HL-60/S4 treated with retinoic acid at 250 ng/mL for 4 days and 3 days (cell line): Measurements from ENCODE around the gene CCDC112.

Experiments
- in situ Hi-C: fragments of 300-500 bp; cut with MboI; formaldehyde crosslinking; loops from 2 replicates; pipeline ENCODE4 v1.7.0; 2022; ENCODE audit warnings: low sequenced_read_pairs

Gene CCDC112

GRCh38 chr5:115319007-115319406 is 22.6 kb upstream of the CCDC112 start:
- in situ Hi-C loops = loop anchor here (10.0 kb wide), 1 partner anchor 276 kb away; no protein-coding TSS in a partner anchor

DNA sequence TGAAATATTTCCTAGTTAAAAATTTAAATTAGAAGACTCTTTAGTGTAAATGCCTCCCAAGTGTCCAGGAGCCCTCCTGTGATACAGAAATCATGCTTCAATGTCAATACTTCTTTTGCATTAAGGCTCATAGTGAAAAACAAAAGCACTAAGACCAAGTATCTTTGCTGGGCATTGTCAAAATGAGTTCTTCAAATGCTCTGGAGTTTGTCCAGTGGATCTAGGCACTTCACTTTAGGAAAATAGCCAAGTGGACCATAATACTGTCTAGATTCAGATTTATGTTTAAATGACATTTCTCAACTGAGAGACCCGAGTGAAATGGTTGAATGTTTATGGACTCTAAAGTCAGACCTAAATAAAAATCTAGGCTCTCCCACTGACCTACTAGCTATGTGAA is 21.3 kb upstream of the CCDC112 start:
- in situ Hi-C loops = loop anchor here (10.0 kb wide), 1 partner anchor 277 kb away; no protein-coding TSS in a partner anchor

GRCh38 chr5:115317320-115317719 is 20.9 kb upstream of the CCDC112 start:
- in situ Hi-C loops = loop anchor here (10.0 kb wide), 1 partner anchor 277 kb away; no protein-coding TSS in a partner anchor

DNA sequence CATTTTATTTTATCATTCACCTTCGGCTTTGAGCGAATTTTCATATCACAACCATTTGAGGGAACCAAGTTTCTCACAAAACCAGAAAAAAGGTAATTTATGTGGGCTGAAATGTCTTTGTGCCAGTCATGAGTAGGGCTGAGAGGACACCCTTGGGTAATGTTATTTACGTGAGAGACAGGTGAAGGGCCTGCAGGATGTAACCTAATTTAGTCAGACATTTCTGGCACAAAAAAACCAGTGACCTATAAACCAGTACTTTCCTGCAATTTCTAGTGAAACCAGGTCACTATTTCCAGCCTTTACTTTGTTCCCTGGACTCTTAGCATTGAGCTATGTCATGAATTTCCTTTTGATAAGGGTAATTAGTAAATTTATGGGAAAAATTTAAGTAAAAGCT is 17.2 kb upstream of the CCDC112 start:
- in situ Hi-C loops = loop anchor here (10.0 kb wide), 1 partner anchor 281 kb away; no protein-coding TSS in a partner anchor

DNA sequence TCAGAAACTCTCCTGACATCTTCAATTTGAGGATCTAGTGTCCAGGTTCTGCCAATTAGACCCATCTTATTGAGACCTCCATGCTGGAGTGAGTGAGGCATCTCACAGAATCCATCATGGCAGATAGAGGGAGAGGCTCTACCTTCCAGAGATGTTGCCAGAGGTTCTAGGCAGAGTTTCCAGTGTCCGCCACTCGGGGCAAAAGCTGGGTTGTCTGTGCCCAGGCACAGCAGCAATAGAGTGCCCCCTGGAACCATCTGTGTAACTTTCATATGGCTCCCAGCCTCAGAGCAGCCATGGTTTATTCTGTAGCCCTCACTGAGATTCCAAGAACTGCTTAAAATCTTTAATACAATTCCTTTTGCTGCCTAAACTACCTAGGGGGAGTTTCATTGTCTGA is 16.6 kb upstream of the CCDC112 start:
- in situ Hi-C loops = loop anchor here (10.0 kb wide), 1 partner anchor 282 kb away; no protein-coding TSS in a partner anchor

- in situ Hi-C loops = loop anchor here (10.0 kb wide), 1 partner anchor 285 kb away; no protein-coding TSS in a partner anchor
Observed at GRCh38 chr5:115309751-115310370, 13.4 kb upstream of the CCDC112 start.

GRCh38 chr5:115308815-115309214 is 12.4 kb upstream of the CCDC112 start:
- in situ Hi-C loops = no loop called here

GRCh38 chr5:115306011-115306536 is 9.6 kb upstream of the CCDC112 start:
- in situ Hi-C loops = no loop called here

DNA sequence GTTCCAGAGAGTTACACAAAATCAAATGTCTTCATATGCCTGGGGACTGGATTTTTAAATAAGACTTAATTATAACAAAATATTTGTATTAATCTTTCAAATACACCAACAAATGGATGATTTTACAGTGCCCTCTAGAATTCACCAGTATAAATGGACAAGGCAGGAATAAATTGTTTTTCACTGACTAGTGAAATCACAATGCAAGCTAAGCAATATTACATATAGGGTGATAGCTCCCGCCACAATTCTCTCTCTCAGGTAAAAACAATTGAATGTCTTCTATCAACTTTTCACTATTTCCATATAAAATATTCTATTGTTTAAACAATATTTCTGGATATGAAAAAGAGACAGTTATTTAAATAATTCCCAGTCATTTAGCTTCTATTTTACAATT is 8.0 kb upstream of the CCDC112 start:
- in situ Hi-C loops = no loop called here

DNA sequence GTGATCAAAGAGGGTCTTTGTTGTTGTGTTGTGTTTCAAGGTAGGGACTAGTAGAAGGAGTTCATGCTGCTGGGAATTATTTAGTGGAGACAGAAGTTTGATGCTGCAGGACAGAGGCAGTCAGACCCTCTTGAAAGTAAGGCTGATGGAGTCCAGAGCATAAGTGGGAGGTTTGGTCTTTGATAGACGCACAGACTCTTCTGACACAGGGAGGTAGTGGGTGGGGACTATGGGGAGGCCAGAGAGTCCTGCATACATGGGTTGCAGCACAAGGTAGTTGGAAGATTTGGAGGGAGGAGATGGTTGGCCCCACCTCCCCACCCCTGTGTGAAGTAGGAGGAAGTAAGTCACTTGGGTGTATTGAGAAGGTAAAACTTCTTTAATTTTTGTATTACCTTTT is 2.4 kb upstream of the CCDC112 start:
- in situ Hi-C loops = no loop called here

DNA sequence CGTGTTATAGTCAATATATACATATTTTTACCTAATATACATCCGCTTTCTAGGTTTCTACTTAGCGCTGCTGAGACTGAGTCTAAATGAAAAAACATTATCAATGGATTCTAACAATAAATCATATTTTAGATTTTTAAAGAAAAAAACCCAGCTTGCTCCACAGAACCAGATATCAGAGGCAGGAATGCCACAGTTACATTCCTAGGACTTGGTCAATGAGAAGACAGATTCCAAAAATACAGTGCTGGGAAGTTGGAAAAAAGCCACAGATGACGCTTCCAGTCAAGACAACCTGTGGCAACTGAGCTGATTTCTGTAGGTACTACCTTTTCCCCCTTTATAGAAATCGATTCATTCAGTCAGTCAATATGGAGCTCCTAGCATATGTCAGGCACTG is 577 bp upstream of the CCDC112 start:
- in situ Hi-C loops = no loop called here

- in situ Hi-C loops = no loop called here
Observed at GRCh38 chr5:115295777-115296123, 704 bp downstream of the CCDC112 start.

GRCh38 chr5:115291397-115291796 is 5.1 kb downstream of the CCDC112 start:
- in situ Hi-C loops = no loop called here

GRCh38 chr5:115289104-115289503 is 7.3 kb downstream of the CCDC112 start:
- in situ Hi-C loops = no loop called here

GRCh38 chr5:115284021-115284420 is 12.4 kb downstream of the CCDC112 start:
- in situ Hi-C loops = no loop called here

GRCh38 chr5:115282131-115282530 is 14.3 kb downstream of the CCDC112 start:
- in situ Hi-C loops = no loop called here

DNA sequence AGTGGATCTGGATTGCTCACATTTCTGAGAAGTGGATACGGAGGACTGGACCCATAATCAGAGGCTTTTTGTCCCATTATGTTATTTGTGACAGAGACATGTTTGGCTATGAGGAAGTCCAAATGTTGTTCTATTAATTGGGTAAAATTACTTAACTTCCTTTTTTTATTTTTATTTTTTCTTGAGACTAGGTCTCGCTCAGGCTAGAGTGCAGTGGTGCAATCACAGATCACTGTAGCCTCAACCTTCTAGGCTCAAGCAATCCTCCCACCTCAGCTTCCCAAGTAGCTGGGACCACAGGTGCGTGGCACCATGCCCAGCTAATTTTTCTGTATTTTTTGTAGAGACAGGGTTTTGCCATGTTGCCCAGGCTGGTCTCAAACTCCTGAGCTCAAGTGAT is 21.9 kb downstream of the CCDC112 start:
- in situ Hi-C loops = no loop called here

DNA sequence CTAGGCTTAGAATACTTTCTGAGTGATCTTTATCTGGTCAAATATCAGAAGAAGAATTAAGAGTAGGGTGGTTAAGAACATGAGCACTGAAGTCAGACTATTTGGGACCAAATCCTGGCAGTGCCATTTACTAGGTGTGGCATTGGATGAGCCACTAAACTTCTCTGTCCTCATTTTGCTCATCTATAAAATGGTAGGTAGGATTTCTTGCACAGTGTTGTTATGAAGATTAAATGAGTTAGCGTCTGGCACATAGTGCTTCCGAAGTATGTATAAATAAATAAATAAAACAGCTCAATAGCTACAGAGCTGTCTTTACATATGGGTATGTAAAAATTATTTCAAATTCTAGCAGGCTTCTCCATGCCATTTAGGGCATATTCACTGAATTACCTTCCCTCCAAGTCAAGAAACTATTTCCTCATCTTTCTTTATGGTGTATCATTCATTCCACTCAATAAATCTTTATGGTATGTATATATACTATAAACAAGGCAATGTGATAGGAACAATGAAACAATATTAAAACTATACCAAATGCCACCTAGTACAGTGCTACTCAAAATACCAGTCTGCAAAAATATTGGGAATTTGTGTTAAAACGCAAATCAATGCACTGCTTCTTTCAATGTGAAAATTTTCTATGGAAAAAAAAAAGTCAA is 24.0 kb downstream of the CCDC112 start:
- in situ Hi-C loops = no loop called here

DNA sequence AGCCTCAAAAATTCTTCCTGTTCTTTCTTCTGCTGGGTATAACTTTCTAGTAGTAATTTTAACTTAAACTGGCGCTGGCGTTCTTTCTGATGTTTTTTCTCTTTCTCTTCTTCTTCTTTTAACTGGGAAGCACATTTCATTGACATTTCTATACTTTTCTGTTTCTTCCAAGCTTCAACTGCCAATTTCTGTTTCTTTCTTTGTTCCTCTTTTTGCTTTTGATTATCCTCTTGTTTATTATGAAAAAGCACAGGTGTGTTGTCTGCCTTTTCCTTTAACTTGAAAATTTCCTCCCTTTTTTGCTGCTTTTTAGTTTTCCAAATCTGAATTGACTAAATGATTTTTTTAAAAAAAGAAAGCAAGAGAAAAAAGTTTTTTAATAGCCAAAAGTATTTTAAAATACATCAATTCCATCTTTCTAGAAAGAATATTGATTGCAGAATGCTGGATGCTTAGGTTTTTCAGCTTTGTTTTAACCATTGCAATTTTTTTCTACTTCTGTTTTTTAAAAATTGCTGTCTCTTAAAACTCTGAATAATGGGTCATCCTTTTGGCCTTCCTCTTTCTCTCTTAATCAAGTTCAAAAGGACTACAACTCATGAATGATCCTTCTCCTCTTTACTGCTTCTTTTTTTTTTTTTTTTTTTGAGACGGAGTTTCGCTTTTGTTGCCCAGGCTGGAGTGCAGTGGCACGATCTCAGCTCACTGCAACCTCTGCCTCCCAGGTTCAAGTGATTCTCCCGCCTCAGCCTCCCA is 25.0 kb downstream of the CCDC112 start:
- in situ Hi-C loops = no loop called here

GRCh38 chr5:115267617-115268016 is 28.8 kb downstream of the CCDC112 start:
- in situ Hi-C loops = no loop called here

DNA sequence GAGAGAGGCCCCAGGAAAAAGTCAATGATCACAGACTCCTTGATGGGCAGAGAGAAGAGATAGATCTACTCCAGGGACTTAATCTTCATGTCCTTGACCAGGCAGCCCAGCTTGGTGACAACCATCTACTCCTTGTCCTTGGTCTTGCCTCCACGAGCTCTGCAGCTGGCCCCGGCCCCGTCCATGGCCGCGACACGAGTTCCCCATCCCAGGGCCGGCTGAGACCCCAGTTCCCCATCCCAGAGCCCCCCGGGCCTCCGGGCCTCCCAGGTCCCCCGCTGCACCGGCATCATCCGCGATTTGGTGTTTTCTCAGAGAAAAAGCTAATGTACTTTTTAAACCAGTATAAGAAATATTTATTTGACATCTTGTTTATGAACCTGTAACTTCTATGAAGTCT is 31.2 kb downstream of the CCDC112 start:
- in situ Hi-C loops = no loop called here

DNA sequence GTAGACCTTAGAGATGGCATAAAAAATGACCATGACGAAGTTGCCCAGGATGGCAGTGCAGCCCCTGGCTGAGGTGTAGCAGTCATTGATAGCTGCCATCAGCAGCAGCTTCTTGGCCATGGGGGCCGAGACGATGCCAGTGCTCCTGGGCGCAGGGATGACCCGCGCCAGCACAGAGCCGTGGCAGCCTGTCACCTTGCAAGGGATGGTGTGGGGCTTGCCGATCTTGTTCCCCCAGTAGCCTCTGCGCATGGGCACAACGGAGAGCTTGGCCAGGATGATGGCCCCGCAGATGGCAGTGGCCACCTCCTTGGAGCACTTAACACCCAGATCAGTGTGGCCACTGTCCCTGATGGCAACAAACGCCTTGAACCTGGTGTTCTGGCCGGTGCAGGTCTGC is 31.7 kb downstream of the CCDC112 start:
- in situ Hi-C loops = no loop called here
